ENCODE results near the gene C6orf15. TPM values are rescaled to one million over a fixed set of nuclear protein-coding genes. Genes with fewer than 3 reads are reported as not detected.
A peak's percentile ranks its signal among the peaks of the same experiment; 100 is the strongest.

Gene C6orf15
- total and polyA plus RNA-seq, 2 of the 8 experiments (the other 6 are each of a cell fraction or from before 2014, with no cell fraction given), result not detected

GRCh38 chr6:31156641-31157040 lies 44.3 kb upstream of the C6orf15 start:
- ChIA-PET CTCF (ENCODE audit: partially characterized antibody) (interaction anchor here (0.6 to 2.6 kb wide), 7 partner anchors 13 to 241 kb away, joined by 3 to 12 read pairs (median 6); partner anchors contain the start of gene PSORS1C2), POLR2A (ENCODE audit: partially characterized antibody) (interaction anchor here (61.6 to 68.5 kb wide), 2 partner anchors 9 to 12 kb away, joined by 2251 read pairs; partner anchors contain the start of genes CCHCR1, CDSN, POU5F1 and PSORS1C1)
- no peak overlapping the region for H3K9ac ChIP-seq (replicated peaks in 1 of 4; ENCODE audit: extremely low read depth in 1 of 4, low read depth in 3 of 4, low read length in 3 of 4)
- no peaks in the 10 kb centered on the region for H3K27me3 ChIP-seq (replicated peaks in 1 of 4; ENCODE audit: control insufficient read depth in 3 of 4, extremely low read depth in 1 of 4, insufficient read depth in 3 of 4, low read length in 3 of 4)
- peak overlapping the region in 1 of 4 experiments; percentile 72; a peak in 1 of 8 replicates for H3K4me3 ChIP-seq (ENCODE audit: extremely low read depth in 1 of 4, insufficient read depth in 2 of 4, low read depth in 3 of 4, low read length in 4 of 4)
- no peak overlapping the region for H4K8ac ChIP-seq (ENCODE audit: extremely low read depth, insufficient read depth, low read length)
- DNase-seq (ENCODE audit: low read depth in 1 of 2, low spot score in 2 of 2), result no peak
- H3K4ac ChIP-seq (replicated peaks; ENCODE audit: insufficient read length, low read depth, low read length), result no peak overlapping the region
- H3K14ac ChIP-seq (ENCODE audit: insufficient read length), result no peak overlapping the region
- peaks cover 0 to 1% of the 10 kb centered on the region in 2 experiments for H4K20me1 ChIP-seq (replicated peaks in 1 of 2; ENCODE audit: control insufficient read depth in 1 of 2, insufficient read depth in 2 of 2, low read length in 2 of 2)
- 95% methylated on average over 7 of the region's 7 CpGs; no CpG with 5 or more reads in 1 of the 2 experiments for WGBS, 2 experiments (ENCODE audit: extremely low coverage in 1 of 2, insufficient coverage in 1 of 2, insufficient read length in 1 of 2, insufficient replicate concordance in 2 of 2, low coverage in 1 of 2, low lambda C conversion rate in 2 of 2, missing lambda C conversion rate in 1 of 2)
- no peaks in the 10 kb centered on the region for H3K79me1 ChIP-seq (ENCODE audit: low read depth, low read length)
- H2AFZ ChIP-seq (ENCODE audit: low read length), result no peak overlapping the region
- H3K79me2 ChIP-seq (ENCODE audit: control insufficient read depth in 1 of 2, insufficient read depth in 2 of 2, low read length in 2 of 2), result no peaks in the 10 kb centered on the region
- no peak overlapping the region for H4K5ac ChIP-seq (ENCODE audit: insufficient read length, low read depth, low read length)
- no peak for FAIRE-seq
- H3K18ac ChIP-seq (ENCODE audit: extremely low read depth, low read length), result no peak overlapping the region
- H2BK15ac ChIP-seq (ENCODE audit: low read length), result no peak overlapping the region
- H2BK5ac ChIP-seq (ENCODE audit: low read depth, low read length), result no peak overlapping the region
- H2BK12ac ChIP-seq (ENCODE audit: low read depth, low read length), result no peak overlapping the region
- H2AK5ac ChIP-seq (ENCODE audit: low read depth, low read length), result no peak overlapping the region
- peaks cover 0 to 25% (median 4%) of the 10 kb centered on the region in 4 experiments; a peak in 5 of 8 replicates for H3K36me3 ChIP-seq (ENCODE audit: control insufficient read depth in 2 of 4, insufficient read depth in 4 of 4, low read length in 3 of 4)
- no peaks in the 10 kb centered on the region for H3K9me3 ChIP-seq (ENCODE audit: insufficient read depth in 2 of 2, low read depth in 1 of 2, low read length in 1 of 2)
- no peak overlapping the region for H3K23ac ChIP-seq (ENCODE audit: insufficient read length)
- H4K91ac ChIP-seq (replicated peaks; ENCODE audit: insufficient read length, low read length), result no peak overlapping the region
- peak overlapping the region in 1 of 2 experiments; percentile 94; a peak in 1 of 4 replicates for H3K4me2 ChIP-seq (ENCODE audit: insufficient read depth in 1 of 2, low read depth in 2 of 2, low read length in 2 of 2)
- no peak overlapping the region for H3K56ac ChIP-seq (replicated peaks; ENCODE audit: insufficient read length, low read depth, low read length)
- no peak overlapping the region for H2BK120ac ChIP-seq (replicated peaks; ENCODE audit: low read depth, low read length)
- H3K23me2 ChIP-seq (ENCODE audit: low read depth, low read length), result peaks cover 14% of the 10 kb centered on the region
- H3K4me1 ChIP-seq (replicated peaks in 1 of 4; ENCODE audit: control insufficient read depth in 3 of 4, insufficient read depth in 4 of 4, low read length in 3 of 4), result peaks cover 0 to 20% (median 12%) of the 10 kb centered on the region in 4 experiments; a peak in 5 of 7 replicates
- no peak overlapping the region for H3K27ac ChIP-seq (ENCODE audit: low read depth, low read length)
- no peak overlapping the region for H2BK20ac ChIP-seq (ENCODE audit: low read length)
- TF ChIP-seq ATF2 (IDR thresholded peaks at IDR 0.05; ENCODE audit: low read length), result no peak
- TF ChIP-seq USF2 (IDR thresholded peaks at IDR 0.05; ENCODE audit: low read length), result no peak
- TF ChIP-seq EZH2 (IDR thresholded peaks at IDR 0.05; ENCODE audit: low read depth, low read length, severe bottlenecking), result no peak
- no peak for TF ChIP-seq MAFK (IDR thresholded peaks at IDR 0.05; ENCODE audit: low read depth, low read length)
- no peak for TF ChIP-seq ZNF274 (IDR thresholded peaks at IDR 0.05; ENCODE audit: borderline replicate concordance, extremely low read depth, low read length)
- TF ChIP-seq CTCF (IDR thresholded peaks at IDR 0.05; ENCODE audit: control extremely low read depth in 1 of 3, insufficient read depth in 1 of 3, low read depth in 1 of 3, low read length in 3 of 3), result no peak
- TF ChIP-seq SIRT6 (IDR thresholded peaks at IDR 0.05; ENCODE audit: low read length), result no peak
- TF ChIP-seq POU5F1 (IDR thresholded peaks at IDR 0.05; ENCODE audit: low read depth, low read length), result no peak

Measured in H1 (cell line).